ENCODE results near the gene ITM2C. TPM values are rescaled to one million over a fixed set of nuclear protein-coding genes. Genes with fewer than 3 reads are reported as not detected.
A peak's percentile ranks its signal among the peaks of the same experiment; 100 is the strongest.

The ITM2C gene
- total and polyA plus RNA-seq, 5 donors from 2014 or later: 29.3 to 70.3 (median 52.2) TPM

DNA sequence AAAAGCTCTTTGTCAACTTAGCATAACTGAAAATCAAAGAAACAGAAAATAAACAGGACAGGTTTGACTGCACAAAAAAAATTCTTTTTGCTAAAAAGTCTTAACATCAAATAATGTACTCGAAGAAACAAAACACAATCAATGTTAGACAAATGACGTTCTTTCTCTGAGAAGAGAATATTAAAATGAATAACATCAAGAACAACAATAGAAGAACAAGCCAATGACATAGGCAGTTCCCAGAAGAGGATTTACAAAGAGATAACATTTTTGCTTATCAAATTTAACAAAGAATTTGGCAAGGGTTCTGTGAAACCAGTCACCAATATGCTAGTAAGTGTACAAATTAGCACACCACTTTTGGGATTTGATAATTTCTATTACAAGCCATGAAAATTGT is 54.5 kb downstream of the ITM2C start:
- no peaks in the 10 kb centered on the region for H3K36me3 ChIP-seq (ENCODE audit: control insufficient read depth, insufficient read depth, low read length)
- H3K4me1 ChIP-seq (ENCODE audit: control insufficient read depth, insufficient read depth, low read length, poor library complexity, severe bottlenecking): peaks cover 19% of the 10 kb centered on the region
- peak overlapping the region; percentile 56 for H3K27ac ChIP-seq (ENCODE audit: insufficient read depth, low read length, poor library complexity, severe bottlenecking)
- peak; percentile 64 to 72 for ATAC-seq (ENCODE audit: low read depth in 2 of 2)
- Mint-ChIP-seq H3K27me3 (peaks cover 17% of the 10 kb centered on the region), H3K36me3 (peaks cover 8% of the 10 kb centered on the region), H3K4me3 (peak overlapping the region; percentile 54 to 70 (median 62)), H3K9me3 (no peaks in the 10 kb centered on the region), H3K4me1 (peaks cover 4 to 78% (median 43%) of the 10 kb centered on the region in 4 donors), H3K27ac (peak overlapping the region; percentile 48 to 68 (median 67))
- DNase-seq: peak in 2 of 3 donors; percentile 31 to 75
- no peaks in the 10 kb centered on the region for H3K9me3 ChIP-seq (ENCODE audit: control insufficient read depth in 2 of 2, low read length in 2 of 2)
- peaks cover 2% of the 10 kb centered on the region for H3K27me3 ChIP-seq (ENCODE audit: control insufficient read depth, insufficient read depth, low read length)
- H3K4me3 ChIP-seq (ENCODE audit: low read depth, low read length): peak overlapping the region; percentile 58

DNA sequence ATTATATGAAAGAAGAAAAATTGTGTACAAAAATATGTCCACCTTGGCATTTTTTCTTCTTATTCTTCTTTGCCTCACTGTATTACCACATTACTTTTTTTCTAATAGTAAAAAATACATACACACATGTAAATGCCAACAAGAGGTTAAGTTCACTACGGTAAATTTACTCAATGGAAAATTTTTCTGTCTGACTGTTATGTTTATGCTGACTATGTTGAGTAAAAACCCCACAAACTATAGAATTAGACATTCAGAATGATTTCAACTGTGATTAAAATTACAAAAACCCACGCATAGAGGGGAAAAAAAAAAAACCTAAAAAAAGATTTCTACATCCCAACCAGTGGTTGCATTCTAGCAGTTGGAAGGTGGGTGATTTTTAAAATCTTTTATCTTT is 54.9 kb downstream of the ITM2C start:
- DNase-seq (no peak), ATAC-seq (ENCODE audit: low read depth in 2 of 2) (peak; percentile 9 to 20)
- Mint-ChIP-seq H3K36me3 (peaks cover 7% of the 10 kb centered on the region), H3K27me3 (peaks cover 17% of the 10 kb centered on the region), H3K4me3 (peak overlapping the region in 3 of 4 donors; percentile 50 to 78 (median 59)), H3K27ac (peak overlapping the region in 2 of 3 donors; percentile 75), H3K4me1 (peaks cover 4 to 80% (median 47%) of the 10 kb centered on the region in 4 donors), H3K9me3 (no peaks in the 10 kb centered on the region)
- peaks cover 2% of the 10 kb centered on the region for H3K27me3 ChIP-seq (ENCODE audit: control insufficient read depth, insufficient read depth, low read length)
- H3K4me1 ChIP-seq (ENCODE audit: control insufficient read depth, insufficient read depth, low read length, poor library complexity, severe bottlenecking): peaks cover 23% of the 10 kb centered on the region
- peak overlapping the region; percentile 66 for H3K27ac ChIP-seq (ENCODE audit: insufficient read depth, low read length, poor library complexity, severe bottlenecking)
- peak overlapping the region; percentile 58 for H3K4me3 ChIP-seq (ENCODE audit: low read depth, low read length)
- no peaks in the 10 kb centered on the region for H3K36me3 ChIP-seq (ENCODE audit: control insufficient read depth, insufficient read depth, low read length)
- no peaks in the 10 kb centered on the region for H3K9me3 ChIP-seq (ENCODE audit: control insufficient read depth in 2 of 2, low read length in 2 of 2)

DNA sequence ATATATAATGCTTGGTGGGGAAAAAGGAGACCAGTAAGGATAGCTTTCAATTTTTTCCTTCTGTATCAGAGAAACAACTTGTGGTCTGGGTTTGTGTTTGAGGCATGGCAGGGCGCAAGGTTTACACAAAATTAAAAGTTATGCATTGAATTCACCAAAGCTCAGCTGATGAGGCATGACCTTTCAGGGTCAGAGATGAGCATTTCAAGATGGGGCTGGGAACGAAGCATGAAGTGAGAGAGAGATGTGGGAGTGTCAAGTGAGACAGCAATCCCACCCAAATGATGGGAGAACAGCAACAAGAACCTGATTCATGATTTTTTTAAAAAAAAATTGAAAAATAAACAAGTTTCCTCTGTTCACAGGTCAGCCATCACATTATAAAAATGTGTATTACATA is 55.4 kb downstream of the ITM2C start:
- Histone ChIP-seq H3K27me3 (ENCODE audit: control insufficient read depth, insufficient read depth, low read length) (peaks cover 2% of the 10 kb centered on the region), H3K4me3 (ENCODE audit: low read depth, low read length) (peak overlapping the region; percentile 78), H3K36me3 (ENCODE audit: control insufficient read depth, insufficient read depth, low read length) (no peaks in the 10 kb centered on the region), H3K4me1 (ENCODE audit: control insufficient read depth, insufficient read depth, low read length, poor library complexity, severe bottlenecking) (peaks cover 28% of the 10 kb centered on the region), H3K9me3 (ENCODE audit: control insufficient read depth in 2 of 2, low read length in 2 of 2) (no peaks in the 10 kb centered on the region), H3K27ac (ENCODE audit: insufficient read depth, low read length, poor library complexity, severe bottlenecking) (peak overlapping the region; percentile 66)
- Mint-ChIP-seq H3K4me3 (peak overlapping the region; percentile 55 to 78 (median 68)), H3K27ac (peak overlapping the region in 2 of 3 donors; percentile 37 to 75), H3K27me3 (peaks cover 17% of the 10 kb centered on the region), H3K4me1 (peaks cover 4 to 81% (median 51%) of the 10 kb centered on the region in 4 donors), H3K36me3 (peaks cover 5% of the 10 kb centered on the region), H3K9me3 (no peaks in the 10 kb centered on the region)
- ATAC-seq (ENCODE audit: low read depth in 2 of 2) (no peak), DNase-seq (peak in 1 of 3 donors; percentile 49)

DNA sequence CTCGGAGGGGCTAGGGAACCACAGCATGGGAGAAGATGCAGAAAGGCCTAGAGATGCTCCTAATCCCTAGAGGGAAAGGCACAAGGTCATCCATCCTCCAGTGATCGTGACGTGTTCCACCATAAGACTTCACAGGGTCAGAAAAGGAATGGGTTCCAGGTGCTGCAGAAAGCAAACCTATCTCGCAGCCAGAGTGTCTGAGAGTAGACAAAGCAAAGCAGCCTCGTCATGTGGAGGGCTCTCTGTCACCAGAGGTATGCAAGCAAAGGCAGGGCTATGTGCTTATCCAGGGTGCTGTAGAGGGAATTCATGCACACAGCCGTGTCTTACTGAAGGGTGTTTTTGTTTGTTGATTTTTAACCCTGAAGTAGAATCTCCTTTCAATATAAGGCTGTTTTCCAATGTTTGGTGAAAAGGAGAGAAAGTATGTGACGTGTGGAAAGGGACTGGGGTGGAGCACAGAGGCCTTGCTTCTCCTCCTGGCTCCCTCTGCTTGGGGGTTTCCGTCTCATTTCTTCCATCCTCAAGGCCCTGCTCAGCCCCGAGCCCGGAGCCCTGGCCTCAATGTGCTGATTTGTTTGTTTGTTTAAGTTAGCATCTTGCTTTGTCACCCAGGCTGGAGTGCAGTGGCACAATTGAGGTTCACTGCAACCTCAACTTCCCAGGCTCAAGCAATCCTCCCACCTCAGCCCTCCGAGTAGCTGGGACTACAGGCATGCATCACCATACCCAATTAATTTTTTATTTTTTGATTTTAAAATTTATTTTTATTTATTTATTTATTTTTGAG is 57.3 kb downstream of the ITM2C start:
- peak overlapping the region; percentile 55 to 85 (median 77) for H3K4me3 Mint-ChIP-seq

DNA sequence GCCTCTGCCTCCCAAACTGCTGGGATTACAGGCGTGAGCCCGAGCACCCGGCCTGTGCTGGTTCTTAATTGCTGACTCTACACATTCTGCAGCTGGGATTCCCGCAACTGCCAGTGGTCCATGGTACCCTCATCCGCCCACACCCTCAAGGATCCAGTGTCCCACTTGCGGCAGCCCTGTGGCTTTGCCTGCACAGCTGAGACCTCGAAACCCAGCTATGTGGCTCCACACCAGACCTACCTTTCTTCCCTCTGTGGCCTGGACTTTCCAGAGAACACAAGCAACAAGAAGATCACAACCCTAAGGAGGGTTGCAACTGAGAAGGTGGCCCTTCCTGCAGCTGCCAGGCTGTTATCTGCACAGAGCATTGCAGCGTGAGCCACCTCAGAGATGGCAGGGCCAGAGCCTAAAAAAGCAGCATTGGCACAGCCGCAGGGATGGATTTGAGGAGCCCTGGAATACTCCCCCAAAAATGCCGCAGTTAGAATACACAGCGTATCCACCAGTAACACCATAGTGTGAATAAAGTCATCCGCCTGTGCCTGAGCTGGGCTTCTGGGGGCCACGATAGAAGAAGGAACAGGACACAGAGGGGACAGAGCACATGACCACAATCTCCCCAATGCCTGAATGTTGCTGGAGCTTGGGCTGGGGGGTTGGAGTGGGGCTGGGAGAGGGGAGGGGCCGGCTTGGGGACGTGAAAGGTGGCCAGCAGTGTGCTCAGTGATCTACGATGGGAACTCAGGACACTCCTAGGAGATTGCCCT is 58.4 kb downstream of the ITM2C start:
- Mint-ChIP-seq H3K4me1 (peaks cover under 1 to 71% (median 44%) of the 10 kb centered on the region in 4 donors), H3K36me3 (no peaks in the 10 kb centered on the region), H3K4me3 (peak overlapping the region; percentile 85 to 96 (median 91)), H3K27me3 (peaks cover 14% of the 10 kb centered on the region), H3K9me3 (no peaks in the 10 kb centered on the region), H3K27ac (peak overlapping the region in 2 of 3 donors; percentile 72 to 85)
- DNase-seq: no peak
- Histone ChIP-seq H3K4me1 (ENCODE audit: control insufficient read depth, insufficient read depth, low read length, poor library complexity, severe bottlenecking) (peaks cover 34% of the 10 kb centered on the region), H3K36me3 (ENCODE audit: control insufficient read depth, insufficient read depth, low read length) (no peaks in the 10 kb centered on the region), H3K27me3 (ENCODE audit: control insufficient read depth, insufficient read depth, low read length) (peaks cover 2% of the 10 kb centered on the region), H3K9me3 (ENCODE audit: control insufficient read depth in 2 of 2, low read length in 2 of 2) (no peaks in the 10 kb centered on the region), H3K4me3 (ENCODE audit: low read depth, low read length) (peak overlapping the region; percentile 68), H3K27ac (ENCODE audit: insufficient read depth, low read length, poor library complexity, severe bottlenecking) (peak overlapping the region; percentile 65)
- no peak for ATAC-seq (ENCODE audit: low read depth in 2 of 2)

More for the DNA sequence above, 57.3 kb downstream of the ITM2C start:
- Histone ChIP-seq H3K27me3 (ENCODE audit: control insufficient read depth, insufficient read depth, low read length) (peaks cover 2% of the 10 kb centered on the region), H3K4me1 (ENCODE audit: control insufficient read depth, insufficient read depth, low read length, poor library complexity, severe bottlenecking) (peaks cover 36% of the 10 kb centered on the region), H3K36me3 (ENCODE audit: control insufficient read depth, insufficient read depth, low read length) (no peaks in the 10 kb centered on the region), H3K9me3 (ENCODE audit: control insufficient read depth in 2 of 2, low read length in 2 of 2) (no peaks in the 10 kb centered on the region), H3K27ac (ENCODE audit: insufficient read depth, low read length, poor library complexity, severe bottlenecking) (peak overlapping the region; percentile 21), H3K4me3 (ENCODE audit: low read depth, low read length) (peak overlapping the region; percentile 78)
- ATAC-seq (ENCODE audit: low read depth in 2 of 2): no peak
- DNase-seq: no peak
- no peaks in the 10 kb centered on the region for H3K9me3 Mint-ChIP-seq
- H3K27me3 Mint-ChIP-seq: peaks cover 17% of the 10 kb centered on the region
- peak overlapping the region in 2 of 3 donors; percentile 85 to 90 for H3K27ac Mint-ChIP-seq
- H3K36me3 Mint-ChIP-seq: no peaks in the 10 kb centered on the region
- H3K4me1 Mint-ChIP-seq: peaks cover 4 to 73% (median 48%) of the 10 kb centered on the region in 4 donors

DNA sequence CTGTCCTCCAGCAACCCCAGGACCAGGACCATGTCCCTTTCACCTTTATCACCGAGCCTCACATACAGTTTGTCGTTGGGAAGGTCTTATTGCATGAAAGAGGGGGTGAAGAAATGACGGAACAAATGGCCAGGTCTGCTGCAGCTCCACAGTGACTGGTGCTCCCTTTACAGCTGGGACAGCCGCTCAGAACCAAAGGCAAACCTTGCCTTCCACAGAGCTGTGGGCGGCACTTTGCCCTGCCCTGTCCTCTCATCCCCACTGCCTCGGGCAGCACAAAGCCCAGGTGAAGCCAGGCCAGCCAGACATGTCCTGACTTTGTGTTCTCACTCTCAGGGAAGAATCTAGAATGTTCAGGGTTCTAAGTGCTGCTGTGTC is 59.3 kb downstream of the ITM2C start:
- peaks cover 0 to 62% (median 37%) of the 10 kb centered on the region in 4 donors for H3K4me1 Mint-ChIP-seq
- no peak for DNase-seq
- no peaks in the 10 kb centered on the region for H3K36me3 Mint-ChIP-seq
- peak overlapping the region; percentile 85 to 96 (median 91) for H3K4me3 Mint-ChIP-seq
- no peak for ATAC-seq (ENCODE audit: low read depth in 2 of 2)
- H3K9me3 ChIP-seq (ENCODE audit: control insufficient read depth in 2 of 2, low read length in 2 of 2): no peaks in the 10 kb centered on the region
- peaks cover 2% of the 10 kb centered on the region for H3K27me3 ChIP-seq (ENCODE audit: control insufficient read depth, insufficient read depth, low read length)
- H3K9me3 Mint-ChIP-seq: no peaks in the 10 kb centered on the region
- peak overlapping the region; percentile 65 for H3K27ac ChIP-seq (ENCODE audit: insufficient read depth, low read length, poor library complexity, severe bottlenecking)
- H3K4me3 ChIP-seq (ENCODE audit: low read depth, low read length): peak overlapping the region; percentile 68
- H3K27ac Mint-ChIP-seq: peak overlapping the region; percentile 87 to 93 (median 92)
- peaks cover 29% of the 10 kb centered on the region for H3K4me1 ChIP-seq (ENCODE audit: control insufficient read depth, insufficient read depth, low read length, poor library complexity, severe bottlenecking)
- H3K36me3 ChIP-seq (ENCODE audit: control insufficient read depth, insufficient read depth, low read length): no peaks in the 10 kb centered on the region
- H3K27me3 Mint-ChIP-seq: peaks cover 9% of the 10 kb centered on the region

DNA sequence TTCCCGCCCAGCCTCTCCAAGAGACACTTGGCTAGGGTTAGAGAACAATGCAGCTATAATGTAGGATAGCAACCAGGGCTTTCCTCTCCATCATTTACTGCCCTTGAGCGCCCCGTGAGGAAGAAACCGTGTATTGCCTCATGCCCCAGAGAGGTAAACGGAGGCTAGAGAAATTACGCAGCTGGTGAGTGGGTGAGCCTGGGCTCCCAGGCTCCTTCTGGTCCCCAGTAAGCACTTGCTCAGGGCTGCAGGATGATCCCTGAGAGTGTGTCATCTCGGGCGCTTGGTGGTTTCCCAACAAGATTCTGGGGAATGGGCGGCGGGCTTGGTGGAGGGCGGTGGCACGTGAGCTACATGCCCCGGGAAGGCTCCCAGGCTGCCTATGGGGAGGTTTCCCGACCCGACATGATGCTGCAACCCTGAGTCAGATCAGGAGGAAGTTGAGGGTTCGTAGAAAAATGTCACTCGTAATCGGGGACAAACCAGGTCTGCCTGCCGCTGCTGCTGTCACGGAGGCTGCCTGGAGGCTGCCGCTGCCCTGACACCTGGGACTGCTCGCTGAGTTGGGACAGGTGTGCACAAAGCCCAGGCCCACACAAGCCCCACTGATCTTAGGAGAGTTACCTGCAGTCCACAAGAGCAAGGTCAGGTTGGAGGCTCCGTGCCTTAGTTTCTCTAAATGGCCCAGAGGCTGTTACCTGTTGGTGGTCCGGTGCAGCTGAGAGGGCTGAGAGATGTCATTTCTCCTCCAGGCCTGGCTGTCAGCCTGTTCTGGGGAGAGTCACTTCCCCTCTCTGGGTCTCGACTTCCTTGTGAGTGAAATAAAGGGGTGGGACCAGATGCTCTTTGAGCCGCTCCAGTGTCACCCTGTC is 60.0 kb downstream of the ITM2C start, which contains the start of gene GPR55:
TSS of gene GPR55 (minus strand) at position 773 of the 872 bp plus-strand sequence. CDS start 14,280 bp downstream, outside the sequence.
- Mint-ChIP-seq H3K4me1 (peaks cover 0 to 57% (median 34%) of the 10 kb centered on the region in 4 donors), H3K36me3 (no peaks in the 10 kb centered on the region), H3K27me3 (peaks cover 9% of the 10 kb centered on the region), H3K27ac (peak within 1 kb of the TSS; percentile 87 to 93 (median 92)), H3K9me3 (no peaks in the 10 kb centered on the region), H3K4me3 (peak within 1 kb of the TSS; percentile 85 to 96 (median 91))
- H3K4me1 ChIP-seq (ENCODE audit: control insufficient read depth, insufficient read depth, low read length, poor library complexity, severe bottlenecking): peaks cover 29% of the 10 kb centered on the region
- DNase-seq (peak; percentile 19 to 77 (median 36)), ATAC-seq (ENCODE audit: low read depth in 2 of 2) (peak; percentile 64 to 65)
- H3K36me3 ChIP-seq (ENCODE audit: control insufficient read depth, insufficient read depth, low read length): no peaks in the 10 kb centered on the region
- H3K27me3 ChIP-seq (ENCODE audit: control insufficient read depth, insufficient read depth, low read length): peaks cover 2% of the 10 kb centered on the region
- peak within 1 kb of the TSS; percentile 65 for H3K27ac ChIP-seq (ENCODE audit: insufficient read depth, low read length, poor library complexity, severe bottlenecking)
- peak within 1 kb of the TSS; percentile 68 for H3K4me3 ChIP-seq (ENCODE audit: low read depth, low read length)
- H3K9me3 ChIP-seq (ENCODE audit: control insufficient read depth in 2 of 2, low read length in 2 of 2): no peaks in the 10 kb centered on the region
